HG02943 (cell line): ENCODE measurements around the gene PHEX.

ENCODE experiments used
- ATAC-seq: cut with Tn5 transposase; IDR thresholded peaks from one replicate; pipeline ENCODE4 v1.9.1; 2021; ENCODE audit warnings: mild to moderate bottlenecking, low read depth, moderate library complexity; ENCODE audit not compliant: unreplicated experiment

Gene PHEX

GRCh38 chrX:22039541-22039940 lies 7.4 kb downstream of the PHEX start:
- ATAC-seq: no peak

GRCh38 chrX:22040184-22040583 lies 8.1 kb downstream of the PHEX start:
- ATAC-seq: no peak

- ATAC-seq: no peak
Measured at GRCh38 chrX:22041907-22042530, 9.9 kb downstream of the PHEX start.

- ATAC-seq: no peak
Measured at GRCh38 chrX:22043872-22044271, 11.7 kb downstream of the PHEX start.

- ATAC-seq: no peak
Measured at GRCh38 chrX:22047468-22047867, 15.3 kb downstream of the PHEX start.

GRCh38 chrX:22053481-22053880 lies 21.4 kb downstream of the PHEX start:
- no peak for ATAC-seq

- ATAC-seq: no peak
Measured at GRCh38 chrX:22056235-22056634, 24.1 kb downstream of the PHEX start.

GRCh38 chrX:22057667-22058066 lies 25.5 kb downstream of the PHEX start:
- no peak for ATAC-seq

- ATAC-seq: no peak
Measured at GRCh38 chrX:22059775-22060174, 27.6 kb downstream of the PHEX start.

- no peak for ATAC-seq
Measured at GRCh38 chrX:22060415-22061280, 28.5 kb downstream of the PHEX start.

- peak; percentile 69 for ATAC-seq
Measured at GRCh38 chrX:22063284-22063683, 31.2 kb downstream of the PHEX start.

GRCh38 chrX:22069586-22069985 lies 37.5 kb downstream of the PHEX start:
- ATAC-seq: no peak

GRCh38 chrX:22073928-22074327 lies 41.8 kb downstream of the PHEX start:
- no peak for ATAC-seq

GRCh38 chrX:22078117-22078516 lies 46.0 kb downstream of the PHEX start:
- ATAC-seq: no peak

GRCh38 chrX:22081475-22082092 lies 49.5 kb downstream of the PHEX start:
- peak; percentile 82 for ATAC-seq

GRCh38 chrX:22086003-22086402 lies 53.9 kb downstream of the PHEX start:
- no peak for ATAC-seq

- no peak for ATAC-seq
Measured at GRCh38 chrX:22087011-22087557, 55.0 kb downstream of the PHEX start.

GRCh38 chrX:22088326-22088725 lies 56.2 kb downstream of the PHEX start:
- ATAC-seq: no peak

- ATAC-seq: no peak
Measured at GRCh38 chrX:22090181-22090580, 58.1 kb downstream of the PHEX start.

- ATAC-seq: no peak
Measured at GRCh38 chrX:22093550-22093949, 61.4 kb downstream of the PHEX start.

GRCh38 chrX:22095286-22095685 lies 63.2 kb downstream of the PHEX start:
- ATAC-seq: no peak
